Measurements from ENCODE around the gene FRMD3.
A peak's percentile ranks its signal among the peaks of the same experiment; 100 is the strongest.
"Not testable (repeated sequence)": the region's sequence is repeated elsewhere in the genome, so short reads cannot be mapped to it uniquely, and the experiment has no call there.

The FRMD3 gene

GRCh38 chr9:83384214-83384613 lies 154.0 kb downstream of the FRMD3 start:
- DNase-seq = peak; percentile 95

GRCh38 chr9:83383034-83383433 lies 155.2 kb downstream of the FRMD3 start:
- no peak for DNase-seq

- no peak for DNase-seq
Observed at GRCh38 chr9:83382421-83382820, 155.8 kb downstream of the FRMD3 start.

GRCh38 chr9:83379045-83379444 lies 159.2 kb downstream of the FRMD3 start:
- DNase-seq = peak; percentile 9

- no peak for DNase-seq
Observed at GRCh38 chr9:83372957-83373356, 165.2 kb downstream of the FRMD3 start.

GRCh38 chr9:83367326-83367725 lies 170.9 kb downstream of the FRMD3 start:
- no peak for DNase-seq

- DNase-seq = no peak
Observed at GRCh38 chr9:83362341-83362995, 175.7 kb downstream of the FRMD3 start.

- no peak for DNase-seq
Observed at GRCh38 chr9:83359039-83359438, 179.2 kb downstream of the FRMD3 start.

GRCh38 chr9:83358493-83358892 lies 179.7 kb downstream of the FRMD3 start:
- DNase-seq = not testable (repeated sequence)

GRCh38 chr9:83355729-83356151 lies 182.5 kb downstream of the FRMD3 start:
- DNase-seq = no peak

- DNase-seq = no peak
Observed at GRCh38 chr9:83355024-83355444, 183.2 kb downstream of the FRMD3 start.

- DNase-seq = no peak
Observed at GRCh38 chr9:83349031-83349430, 189.2 kb downstream of the FRMD3 start.

- DNase-seq = no peak
Observed at GRCh38 chr9:83346655-83347420, 191.4 kb downstream of the FRMD3 start.

- DNase-seq = no peak
Observed at GRCh38 chr9:83343366-83343999, 194.7 kb downstream of the FRMD3 start.

GRCh38 chr9:83342731-83343130 lies 195.5 kb downstream of the FRMD3 start:
- no peak for DNase-seq

GRCh38 chr9:83342006-83342405 lies 196.2 kb downstream of the FRMD3 start:
- DNase-seq = no peak

- DNase-seq = no peak
Observed at GRCh38 chr9:83340451-83340850, 197.8 kb downstream of the FRMD3 start.

- no peak for DNase-seq
Observed at GRCh38 chr9:83339435-83339834, 198.8 kb downstream of the FRMD3 start.

GRCh38 chr9:83336706-83337105 lies 201.5 kb downstream of the FRMD3 start:
- DNase-seq = no peak

GRCh38 chr9:83334320-83334719 lies 203.9 kb downstream of the FRMD3 start:
- peak; percentile 28 for DNase-seq

GRCh38 chr9:83330207-83331196 lies 207.7 kb downstream of the FRMD3 start:
- DNase-seq = no peak

- no peak for DNase-seq
Observed at GRCh38 chr9:83327750-83328622, 210.2 kb downstream of the FRMD3 start.
